Stimulated activated CD4-positive, alpha-beta T cell treated with anti-CD3 and anti-CD28 coated beads, Interleukin-4, amount 100 ng/mL, for 48 hours (primary cell): ENCODE measurements around the gene SDHAF3.
"Not testable (repeated sequence)": the region's sequence is repeated elsewhere in the genome, so short reads cannot be mapped to it uniquely, and the experiment has no call there.

Experiments used
- DNase-seq, 2 donors: peaks; one replicate each; pipeline ENCODE4 v3.0.0-alpha.2; 2020; ENCODE audit warnings: low read depth in 2 of 2

SDHAF3 gene

GRCh38 chr7:97117372-97118188 is at the start of gene SDHAF3:
SDHAF3 (plus strand) TSS chr7:97117698; CDS start chr7:97117724, 26 bp downstream.
- DNase-seq = peak; percentile 97

- not testable (repeated sequence) for DNase-seq
Measured at GRCh38 chr7:97072025-97072424, 45.5 kb upstream of the SDHAF3 start.

- DNase-seq = no peak
Measured at GRCh38 chr7:97075928-97076327, 41.6 kb upstream of the SDHAF3 start.

GRCh38 chr7:97078023-97078969 is 39.2 kb upstream of the SDHAF3 start:
- DNase-seq = no peak

- no peak for DNase-seq
Measured at GRCh38 chr7:97079300-97079699, 38.2 kb upstream of the SDHAF3 start.

DNA sequence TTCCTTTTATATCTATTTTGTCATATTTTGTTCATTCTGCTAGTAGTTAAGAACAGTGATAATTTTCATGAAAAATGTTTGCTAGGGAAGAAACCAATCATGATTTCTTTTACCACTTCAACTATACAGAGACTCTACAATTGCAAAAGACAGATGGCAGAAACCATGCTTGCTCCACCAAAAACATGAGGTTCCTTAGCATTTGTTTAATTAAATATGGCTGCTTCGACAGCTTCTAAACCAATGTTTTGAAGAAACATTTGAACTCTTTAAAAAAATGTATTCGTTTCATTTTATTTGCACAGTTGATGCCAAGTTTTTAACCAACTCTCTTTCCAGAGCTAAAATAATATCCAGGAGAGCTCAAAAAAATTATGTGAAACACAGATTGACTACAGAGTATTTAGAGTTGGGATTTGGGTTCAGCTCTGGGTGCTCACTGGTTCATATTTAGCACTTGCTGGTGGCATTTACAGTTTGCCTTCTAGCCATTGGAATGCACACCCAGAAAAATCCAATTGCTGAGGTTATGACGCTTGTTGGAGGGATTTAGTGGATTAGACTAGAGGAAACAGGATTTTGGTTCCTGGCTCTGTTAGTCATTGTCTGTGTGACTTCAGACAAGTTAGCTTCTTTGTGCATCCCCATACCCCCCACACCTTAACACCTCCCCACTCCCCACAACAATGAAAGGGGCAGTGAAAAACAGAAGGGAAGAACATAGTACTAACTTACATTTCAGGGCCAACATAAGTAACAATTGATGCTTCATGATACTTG is 35.8 kb upstream of the SDHAF3 start:
- DNase-seq = no peak

DNA sequence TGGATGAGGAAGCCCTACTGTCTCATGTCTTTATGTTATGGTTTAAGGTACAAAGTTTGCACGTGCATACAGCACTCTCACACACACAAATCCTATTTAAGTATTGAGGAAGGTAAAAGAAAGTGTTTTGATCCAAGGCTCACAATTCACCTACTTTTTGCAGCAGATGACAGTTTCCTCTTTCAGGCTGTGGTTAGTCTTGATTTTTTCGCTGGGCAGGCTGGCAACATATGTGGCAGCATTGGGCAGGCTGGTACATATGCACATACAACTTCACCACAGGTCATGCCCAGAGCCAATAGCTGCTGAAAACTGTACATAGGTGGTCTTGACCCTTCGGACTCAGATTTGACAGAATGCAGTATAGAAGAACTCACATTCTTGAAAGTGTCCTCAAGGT is 29.1 kb upstream of the SDHAF3 start:
- DNase-seq = no peak

- DNase-seq = no peak
Measured at GRCh38 chr7:97089771-97090170, 27.7 kb upstream of the SDHAF3 start.

GRCh38 chr7:97090761-97091353 is 26.6 kb upstream of the SDHAF3 start:
- DNase-seq = no peak

- DNase-seq = no peak
Measured at GRCh38 chr7:97094284-97094930, 23.1 kb upstream of the SDHAF3 start.

DNA sequence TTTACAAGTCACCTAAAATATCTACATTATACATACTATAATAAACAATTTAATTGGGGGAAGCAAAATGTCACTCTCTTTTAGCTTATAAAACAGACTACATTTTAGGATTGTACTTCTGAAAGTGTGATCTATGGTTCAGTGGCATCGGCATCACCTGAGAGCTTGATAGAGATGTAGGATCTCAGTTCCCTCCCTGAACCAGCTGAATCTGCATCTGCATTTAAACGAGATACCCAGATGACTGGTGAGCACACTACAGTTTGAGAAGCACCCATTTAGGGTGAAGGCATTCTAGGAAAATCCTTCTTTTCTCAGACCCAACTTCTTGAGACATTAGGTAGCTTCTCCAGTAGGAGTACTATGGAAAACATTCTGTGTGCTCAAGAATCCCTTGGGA is 21.5 kb upstream of the SDHAF3 start:
- DNase-seq = no peak

GRCh38 chr7:97096661-97097060 is 20.8 kb upstream of the SDHAF3 start:
- DNase-seq = no peak

GRCh38 chr7:97104719-97105238 is 12.7 kb upstream of the SDHAF3 start:
- DNase-seq = peak; percentile 56 to 65

DNA sequence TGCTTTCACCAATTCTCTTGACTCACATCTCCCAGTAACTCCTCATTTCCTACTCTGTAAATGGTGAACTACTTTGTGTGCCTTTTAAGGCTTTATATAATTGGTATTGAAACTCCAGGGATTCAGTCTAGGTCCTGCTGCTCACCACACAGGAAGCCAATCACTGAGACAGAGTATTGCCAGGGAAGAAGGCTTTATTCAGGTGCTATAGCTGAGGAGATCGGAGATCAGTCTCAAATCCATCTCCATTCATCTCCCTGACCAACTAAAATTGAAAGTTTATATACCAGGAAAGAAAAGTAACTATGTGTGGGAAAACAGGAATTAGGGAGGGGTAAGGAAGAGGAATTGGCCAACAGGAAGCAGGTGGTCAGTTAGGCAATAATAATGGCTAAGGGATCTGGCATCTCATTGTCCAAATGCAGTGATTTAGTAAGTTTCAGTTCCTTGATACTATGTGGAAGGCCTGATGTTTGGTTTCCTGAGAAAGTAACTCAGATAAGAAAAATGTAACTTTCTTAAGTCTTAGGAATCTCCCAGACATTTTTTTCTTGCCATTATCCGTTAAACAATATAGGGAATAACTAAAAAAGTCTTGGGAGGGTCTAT is 10.2 kb upstream of the SDHAF3 start:
- no peak for DNase-seq

DNA sequence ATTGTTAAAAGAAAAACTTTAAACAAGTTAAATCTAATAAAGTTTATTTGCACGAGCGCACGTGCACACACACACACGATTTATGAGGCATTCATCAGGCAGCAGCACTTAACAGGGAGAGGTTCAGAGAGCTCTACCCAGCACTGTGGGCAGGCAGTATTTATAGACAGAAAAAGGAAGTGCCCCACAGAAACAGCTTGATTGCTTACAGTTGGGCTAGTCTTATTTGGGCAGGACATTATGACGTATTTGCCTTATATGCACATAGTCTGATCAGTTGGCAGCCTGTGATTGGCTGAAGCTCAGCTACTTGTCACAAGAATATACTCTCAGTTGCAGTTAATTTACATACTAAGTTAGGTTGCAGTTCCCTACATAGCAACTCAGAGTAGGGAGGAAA is 1.2 kb upstream of the SDHAF3 start:
- DNase-seq = no peak

- no peak for DNase-seq
Measured at GRCh38 chr7:97117035-97117371, 495 bp upstream of the SDHAF3 start.

- no peak for DNase-seq
Measured at GRCh38 chr7:97118306-97118917, 914 bp downstream of the SDHAF3 start.

GRCh38 chr7:97119747-97120146 is 2.2 kb downstream of the SDHAF3 start:
- DNase-seq = no peak

GRCh38 chr7:97120713-97121457 is 3.4 kb downstream of the SDHAF3 start:
- no peak for DNase-seq
